HepG2 (cell line): ENCODE results near the gene SLC39A10. TPM values are rescaled to one million over a fixed set of nuclear protein-coding genes. Genes with fewer than 3 reads are reported as not detected.
A peak's percentile ranks its signal among the peaks of the same experiment; 100 is the strongest.

Source experiments
- ARNTL ChIP-seq: sonication (generic); formaldehyde crosslinking; IDR thresholded peaks from 2 replicates; pipeline ENCODE4 v1.4.0; 2020; ENCODE audit warnings: mild to moderate bottlenecking, missing genetic modification reagents
- ATF7-NPFF ChIP-seq: sonication (generic); formaldehyde crosslinking; IDR thresholded peaks from 2 replicates; pipeline ENCODE4 v1.8.1; 2023; ENCODE audit warnings: mild to moderate bottlenecking, low read depth, missing genetic modification reagents, moderate library complexity
- BRD4 ChIP-seq: sonication (generic); formaldehyde crosslinking; IDR thresholded peaks from 2 replicates; pipeline ENCODE4 v1.4.0; 2020; ENCODE audit warnings: missing genetic modification reagents
- CBX1 ChIP-seq: IDR thresholded peaks from one replicate; pipeline ENCODE4 v1.6.1; 2016; ENCODE audit warnings: antibody characterized with exemption, low read depth
- CHD2 ChIP-seq: IDR thresholded peaks from 2 replicates; pipeline ENCODE4 v1.6.1; 2011; ENCODE audit warnings: low read depth, low read length, improper control_type of control experiment
- MTA1 ChIP-seq: sonication (generic); formaldehyde crosslinking; IDR thresholded peaks from 2 replicates; pipeline ENCODE4 v1.4.0; 2020; ENCODE audit warnings: missing genetic modification reagents, mild to moderate bottlenecking, borderline replicate concordance
- NFIC ChIP-seq: IDR thresholded peaks from 2 replicates; pipeline ENCODE4 v1.6.1; 2012; ENCODE audit warnings: mild to moderate bottlenecking, low read length, inconsistent platforms
- NFRKB ChIP-seq: fragments of 450-650 bp; IDR thresholded peaks from 2 replicates; pipeline ENCODE4 v1.6.1; 2017
- NR2C2 ChIP-seq: sonication (generic); formaldehyde crosslinking; IDR thresholded peaks from 2 replicates; pipeline ENCODE4 v1.4.0; 2020; ENCODE audit warnings: missing genetic modification reagents, mild to moderate bottlenecking, moderate library complexity, borderline replicate concordance
- SUZ12 ChIP-seq: fragments of 150-350 bp; IDR thresholded peaks from 2 replicates; pipeline ENCODE4 v1.6.1; 2014; ENCODE audit warnings: low read depth, low read length
- TRIM24 ChIP-seq: sonication (generic); formaldehyde crosslinking; IDR thresholded peaks from 2 replicates; pipeline ENCODE4 v1.8.0; 2022; ENCODE audit warnings: mild to moderate bottlenecking, missing genetic modification reagents
- USF2 ChIP-seq, 2 experiments: sonication (generic) in 1 of 2; formaldehyde crosslinking in 1 of 2; IDR thresholded peaks; 2 replicates each; pipeline versions ENCODE4 v1.5.1 to v1.6.1; 2011 to 2020; ENCODE audit warnings: borderline replicate concordance in 1 of 2, low read depth in 1 of 2, low read length in 1 of 2, mild to moderate bottlenecking in 1 of 2, missing genetic modification reagents in 1 of 2, moderate library complexity in 1 of 2
- YEATS2 ChIP-seq: sonication (generic); formaldehyde crosslinking; IDR thresholded peaks from 2 replicates; pipeline ENCODE4 v1.4.0; 2020; ENCODE audit warnings: missing genetic modification reagents, borderline replicate concordance
- ZNF430 ChIP-seq: sonication (generic); formaldehyde crosslinking; IDR thresholded peaks from 2 replicates; pipeline ENCODE4 v1.9.0; 2021; ENCODE audit warnings: mild to moderate bottlenecking, missing genetic modification reagents
- ZNF501 ChIP-seq: sonication (generic); formaldehyde crosslinking; IDR thresholded peaks from 2 replicates; pipeline ENCODE4 v1.5.1; 2020; ENCODE audit warnings: mild to moderate bottlenecking, moderate library complexity, missing genetic modification reagents
- ZNF557 ChIP-seq: sonication (generic); formaldehyde crosslinking; IDR thresholded peaks from 2 replicates; pipeline ENCODE4 v1.4.0; 2020; ENCODE audit warnings: missing genetic modification reagents
- ZNF737 ChIP-seq: sonication (generic); formaldehyde crosslinking; IDR thresholded peaks from 2 replicates; pipeline ENCODE4 v1.5.0; 2020; ENCODE audit warnings: missing genetic modification reagents, mild to moderate bottlenecking, borderline replicate concordance
- polyA plus RNA-seq, 8 experiments: library from polyadenylated mRNA; depleted of rRNA in 3 of 8; stranded (reverse) in 7 of 8; unstranded in 1 of 8; fragments of >200 nt; fragmentation: Illumina TruSeq in 4 of 8; extraction: Trizol in 4 of 8; gene quantifications; 2 replicates each; pipeline versions ENCODE4 v1.2.1 to v1.2.3, GENCODE V29; 2011 to 2016; ENCODE audit warnings: low read depth in 4 of 8, missing spikeins in 1 of 8, mixed read lengths in 1 of 8; ENCODE audit not compliant: insufficient read depth in 1 of 8
- total RNA-seq, 5 experiments: library from RNA; depleted of rRNA; stranded (reverse); fragments of >200 nt; fragmentation: Illumina TruSeq; extraction: Trizol; gene quantifications; 2 replicates each; pipeline ENCODE4 v1.2.3, GENCODE V29; 2016; ENCODE audit warnings: low read depth in 1 of 5
- TF ChIP-seq, protein P1 (sequence below): sonication (generic); formaldehyde crosslinking; IDR thresholded peaks from 2 replicates; pipeline ENCODE4 v1.5.0; 2020; ENCODE audit warnings: mild to moderate bottlenecking, missing genetic modification reagents
- TF ChIP-seq, protein P2 (sequence below): sonication (generic); formaldehyde crosslinking; IDR thresholded peaks from 2 replicates; pipeline ENCODE4 v1.4.0; 2020; ENCODE audit warnings: missing genetic modification reagents, borderline replicate concordance

The SLC39A10 gene
- total and polyA plus RNA-seq, 2 of the 13 experiments (the other 11 are each of a cell fraction or from before 2014, with no cell fraction given): 13.2 to 21.0 TPM

- TF ChIP-seq ATF7-NPFF (CRISPR knock-in tag) (peak; percentile 31; the same call in 1 of the 2 replicates), ZNF430 (CRISPR knock-in tag) (peak; percentile 85; the same call in 1 of the 2 replicates), BRD4 (no peak), CHD2 (0 out of 2 replicates have a peak, but pooled peaks have one; percentile 3), NFIC (no peak), ZNF737 (CRISPR knock-in tag) (no peak), TRIM24 (CRISPR knock-in tag) (no peak), ZNF501 (CRISPR knock-in tag) (no peak; the same call in none of the 2 replicates), CBX1 (no peak), NR2C2 (CRISPR knock-in tag) (no peak), NFRKB (no peak), USF2 (IDR thresholded peaks at IDR 0.05; ENCODE audit: low read depth, low read length) (peak; percentile 74), USF2 (CRISPR knock-in tag; IDR thresholded peaks at IDR 0.05; ENCODE audit: borderline replicate concordance) (peak; percentile 73; the same call in 1 of the 2 replicates), ARNTL (CRISPR knock-in tag) (peak; percentile 48; the same call in 1 of the 2 replicates), SUZ12 (no peak), ZNF557 (no peak), YEATS2 (no peak; the same call in 1 of the 2 replicates), MTA1 (CRISPR knock-in tag) (peak; percentile 34; the same call in 1 of the 2 replicates)
- TF ChIP-seq, protein P1, sequence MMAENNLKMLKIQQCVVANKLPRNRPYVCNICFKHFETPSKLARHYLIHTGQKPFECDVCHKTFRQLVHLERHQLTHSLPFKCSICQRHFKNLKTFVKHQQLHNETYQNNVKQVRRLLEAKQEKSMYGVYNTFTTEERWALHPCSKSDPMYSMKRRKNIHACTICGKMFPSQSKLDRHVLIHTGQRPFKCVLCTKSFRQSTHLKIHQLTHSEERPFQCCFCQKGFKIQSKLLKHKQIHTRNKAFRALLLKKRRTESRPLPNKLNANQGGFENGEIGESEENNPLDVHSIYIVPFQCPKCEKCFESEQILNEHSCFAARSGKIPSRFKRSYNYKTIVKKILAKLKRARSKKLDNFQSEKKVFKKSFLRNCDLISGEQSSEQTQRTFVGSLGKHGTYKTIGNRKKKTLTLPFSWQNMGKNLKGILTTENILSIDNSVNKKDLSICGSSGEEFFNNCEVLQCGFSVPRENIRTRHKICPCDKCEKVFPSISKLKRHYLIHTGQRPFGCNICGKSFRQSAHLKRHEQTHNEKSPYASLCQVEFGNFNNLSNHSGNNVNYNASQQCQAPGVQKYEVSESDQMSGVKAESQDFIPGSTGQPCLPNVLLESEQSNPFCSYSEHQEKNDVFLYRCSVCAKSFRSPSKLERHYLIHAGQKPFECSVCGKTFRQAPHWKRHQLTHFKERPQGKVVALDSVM (CRISPR knock-in tag): no peak
- TF ChIP-seq, protein P2, sequence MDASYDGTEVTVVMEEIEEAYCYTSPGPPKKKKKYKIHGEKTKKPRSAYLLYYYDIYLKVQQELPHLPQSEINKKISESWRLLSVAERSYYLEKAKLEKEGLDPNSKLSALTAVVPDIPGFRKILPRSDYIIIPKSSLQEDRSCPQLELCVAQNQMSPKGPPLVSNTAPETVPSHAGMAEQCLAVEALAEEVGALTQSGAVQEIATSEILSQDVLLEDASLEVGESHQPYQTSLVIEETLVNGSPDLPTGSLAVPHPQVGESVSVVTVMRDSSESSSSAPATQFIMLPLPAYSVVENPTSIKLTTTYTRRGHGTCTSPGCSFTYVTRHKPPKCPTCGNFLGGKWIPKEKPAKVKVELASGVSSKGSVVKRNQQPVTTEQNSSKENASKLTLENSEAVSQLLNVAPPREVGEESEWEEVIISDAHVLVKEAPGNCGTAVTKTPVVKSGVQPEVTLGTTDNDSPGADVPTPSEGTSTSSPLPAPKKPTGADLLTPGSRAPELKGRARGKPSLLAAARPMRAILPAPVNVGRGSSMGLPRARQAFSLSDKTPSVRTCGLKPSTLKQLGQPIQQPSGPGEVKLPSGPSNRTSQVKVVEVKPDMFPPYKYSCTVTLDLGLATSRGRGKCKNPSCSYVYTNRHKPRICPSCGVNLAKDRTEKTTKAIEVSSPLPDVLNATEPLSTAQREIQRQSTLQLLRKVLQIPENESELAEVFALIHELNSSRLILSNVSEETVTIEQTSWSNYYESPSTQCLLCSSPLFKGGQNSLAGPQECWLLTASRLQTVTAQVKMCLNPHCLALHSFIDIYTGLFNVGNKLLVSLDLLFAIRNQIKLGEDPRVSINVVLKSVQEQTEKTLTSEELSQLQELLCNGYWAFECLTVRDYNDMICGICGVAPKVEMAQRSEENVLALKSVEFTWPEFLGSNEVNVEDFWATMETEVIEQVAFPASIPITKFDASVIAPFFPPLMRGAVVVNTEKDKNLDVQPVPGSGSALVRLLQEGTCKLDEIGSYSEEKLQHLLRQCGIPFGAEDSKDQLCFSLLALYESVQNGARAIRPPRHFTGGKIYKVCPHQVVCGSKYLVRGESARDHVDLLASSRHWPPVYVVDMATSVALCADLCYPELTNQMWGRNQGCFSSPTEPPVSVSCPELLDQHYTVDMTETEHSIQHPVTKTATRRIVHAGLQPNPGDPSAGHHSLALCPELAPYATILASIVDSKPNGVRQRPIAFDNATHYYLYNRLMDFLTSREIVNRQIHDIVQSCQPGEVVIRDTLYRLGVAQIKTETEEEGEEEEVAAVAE (CRISPR knock-in tag): no peak; the same call in 1 of the 2 replicates
Observed at GRCh38 chr2:195657634-195658540, 861 bp downstream of the SLC39A10 start (continued).
